Fibroblast of pulmonary artery (primary cell): Measurements from ENCODE around the gene EEF2.
"Not testable (repeated sequence)": the region's sequence is repeated elsewhere in the genome, so short reads cannot be mapped to it uniquely, and the experiment has no call there.

Experiments used
- DNase-seq: peaks from one replicate; pipeline ENCODE4 v3.0.0-alpha.2; 2010; ENCODE audit warnings: low read depth
- H3K4me3 ChIP-seq: replicated peaks from 2 replicates; pipeline ENCODE4 v1.5.1; 2011; ENCODE audit warnings: low read depth, mild to moderate bottlenecking, control low read depth, low read length, moderate library complexity
- CTCF ChIP-seq: IDR thresholded peaks from 2 replicates; pipeline ENCODE4 v1.5.1; 2011; ENCODE audit warnings: mild to moderate bottlenecking, control low read depth, low read length, inconsistent platforms; ENCODE audit errors: missing control alignments

The EEF2 gene

GRCh38 chr19:3942790-3943409, 42.4 kb downstream of the EEF2 start:
- no peak for TF ChIP-seq CTCF
- H3K4me3 ChIP-seq, result no peak overlapping the region

GRCh38 chr19:3938300-3938950, 46.8 kb downstream of the EEF2 start:
- not testable (repeated sequence) for DNase-seq, H3K4me3 ChIP-seq

More at GRCh38 chr19:3942790-3943409, 42.4 kb downstream of the EEF2 start:
- DNase-seq, result no peak

- DNase-seq, result no peak
- TF ChIP-seq CTCF, result no peak
- H3K4me3 ChIP-seq, result no peak overlapping the region
Observed at GRCh38 chr19:3936506-3937442, 48.5 kb downstream of the EEF2 start.

- TF ChIP-seq CTCF, result no peak
- no peak for DNase-seq
- no peak within 1 kb of the TSS for H3K4me3 ChIP-seq
Observed at GRCh38 chr19:3932931-3933810, 52.1 kb downstream of the EEF2 start, which contains the start of gene NMRK2. Gene NMRK2, plus strand, starts transcription at chr19:3933069. Its CDS starts 603 bp downstream, at chr19:3933672.

GRCh38 chr19:3931041-3931440, 54.2 kb downstream of the EEF2 start:
- no peak for TF ChIP-seq CTCF
- H3K4me3 ChIP-seq, result no peak overlapping the region
- DNase-seq, result no peak
